NCI-H1417 (cell line): ENCODE data around the gene PGC.

Source experiments
- DNase-seq, 3 experiments: peaks; one replicate each; lab custom pipeline; 2025; lab: John Stamatoyannopoulos, UW

PGC gene

DNA sequence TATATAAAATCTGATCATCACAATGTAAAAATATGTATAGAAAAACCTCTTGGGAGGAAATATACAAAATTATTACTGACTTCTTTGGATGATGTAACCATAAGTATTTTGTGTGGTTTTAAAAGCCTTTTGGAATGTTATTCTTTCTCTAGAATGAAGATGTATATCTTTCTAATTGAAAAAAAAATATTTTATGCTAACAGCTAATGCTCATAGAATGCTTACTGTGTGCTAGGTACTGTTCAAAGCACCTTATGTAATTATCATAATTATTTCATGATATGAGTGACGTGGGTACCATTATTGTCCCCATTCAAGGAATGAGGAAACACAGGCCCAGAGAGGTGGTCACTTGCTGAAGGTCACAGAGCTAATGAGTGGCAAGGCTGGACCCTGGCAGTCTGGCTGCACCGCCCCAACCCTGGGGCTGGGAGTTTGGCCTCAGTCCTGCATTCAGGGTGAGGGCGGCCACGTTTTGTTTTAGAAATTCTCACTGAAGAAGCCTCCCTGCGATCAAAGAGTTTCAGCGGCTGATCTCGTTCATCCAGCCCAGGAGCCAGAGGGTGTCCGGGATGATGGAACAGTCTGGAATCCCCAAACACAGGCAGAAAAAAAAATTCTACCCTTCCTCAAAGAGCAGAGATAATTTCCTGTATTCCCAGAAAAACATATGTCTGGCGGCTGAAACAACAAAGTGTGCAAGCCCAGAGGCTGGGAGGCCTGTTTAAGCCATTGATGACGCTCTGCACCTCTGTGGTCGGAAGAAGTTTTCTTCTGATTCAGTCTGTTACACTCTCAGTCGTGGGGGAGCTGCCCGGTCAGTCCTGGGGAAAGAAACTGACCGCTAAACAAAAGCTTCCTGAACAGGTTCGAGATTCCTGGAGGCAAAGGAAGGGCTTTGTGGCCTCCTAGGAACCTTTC lies 49.1 kb downstream of the PGC start:
- DNase-seq: no peak

DNA sequence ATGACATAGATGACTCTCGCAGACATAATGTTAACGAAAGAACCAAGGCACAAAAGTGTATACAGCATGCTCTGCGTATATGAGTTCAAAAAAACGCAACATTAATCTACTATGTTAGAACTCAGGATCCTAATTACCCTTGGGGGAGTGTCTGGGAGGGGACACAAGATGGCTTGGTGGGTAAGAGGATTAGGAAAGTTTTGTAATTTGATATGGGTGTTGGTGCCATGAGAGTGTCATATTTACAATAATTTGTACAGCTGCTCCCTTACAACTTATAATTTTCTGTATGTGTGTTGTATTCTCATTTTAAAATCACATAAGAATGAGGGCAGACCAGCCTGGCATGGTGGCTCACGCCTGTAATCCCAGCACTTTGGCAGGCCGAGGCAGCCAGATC lies 50.4 kb downstream of the PGC start:
- DNase-seq: peak in 2 of 3 experiments; percentile 12 to 50

DNA sequence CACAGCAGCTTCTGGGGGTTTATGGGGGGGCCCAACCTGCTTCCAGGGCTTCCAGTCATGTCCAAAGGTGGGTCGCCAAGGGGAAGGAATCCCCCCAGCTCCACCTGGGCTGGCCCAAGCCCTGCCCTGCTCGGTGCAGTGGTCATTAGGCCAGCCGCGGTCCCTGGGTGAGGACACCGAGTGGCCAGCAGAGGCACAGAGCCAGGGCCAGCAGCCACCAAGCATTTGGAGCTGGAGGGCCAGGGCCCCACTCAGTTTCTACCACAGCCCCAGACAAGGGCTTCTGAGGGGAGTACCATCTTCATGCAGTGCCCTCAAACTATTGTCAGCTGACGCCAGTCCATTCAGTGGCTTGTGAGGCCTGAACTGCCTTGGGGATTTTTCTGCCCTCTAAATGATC lies 51.4 kb downstream of the PGC start:
- DNase-seq: no peak

DNA sequence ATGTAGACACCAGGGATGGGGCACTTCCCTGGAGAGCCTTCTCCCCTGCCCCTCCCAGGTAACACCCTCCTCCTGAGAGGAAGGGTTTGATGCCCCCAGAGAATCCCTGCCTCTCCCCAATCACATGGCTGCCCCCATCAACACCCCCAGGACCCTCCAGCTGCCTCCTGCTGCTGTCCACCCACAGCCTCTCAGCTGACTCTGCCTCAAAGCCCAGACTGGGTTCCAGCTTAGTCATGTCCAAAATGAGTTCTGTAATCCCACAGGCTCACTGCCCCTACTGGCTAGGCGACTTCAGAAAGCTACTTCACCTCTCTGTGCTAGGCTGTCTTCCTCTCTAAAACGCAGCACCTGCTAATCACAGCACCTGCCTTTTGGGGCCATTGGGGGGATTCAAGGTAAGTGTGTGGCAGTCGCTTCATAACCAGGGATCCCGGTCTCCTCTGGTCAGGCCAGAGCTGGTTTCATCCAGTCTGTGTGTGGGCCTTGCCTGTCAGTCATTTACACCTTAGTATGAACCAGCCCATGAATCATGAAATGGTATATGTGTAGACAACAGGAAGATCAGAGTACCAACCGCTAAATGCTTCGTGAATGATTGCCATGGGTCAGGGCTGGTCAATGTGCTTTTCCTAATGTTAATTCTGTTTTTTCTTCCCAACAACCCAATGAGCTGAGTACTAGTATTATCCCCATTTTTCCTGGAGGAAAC lies 52.2 kb downstream of the PGC start:
- DNase-seq: no peak

DNA sequence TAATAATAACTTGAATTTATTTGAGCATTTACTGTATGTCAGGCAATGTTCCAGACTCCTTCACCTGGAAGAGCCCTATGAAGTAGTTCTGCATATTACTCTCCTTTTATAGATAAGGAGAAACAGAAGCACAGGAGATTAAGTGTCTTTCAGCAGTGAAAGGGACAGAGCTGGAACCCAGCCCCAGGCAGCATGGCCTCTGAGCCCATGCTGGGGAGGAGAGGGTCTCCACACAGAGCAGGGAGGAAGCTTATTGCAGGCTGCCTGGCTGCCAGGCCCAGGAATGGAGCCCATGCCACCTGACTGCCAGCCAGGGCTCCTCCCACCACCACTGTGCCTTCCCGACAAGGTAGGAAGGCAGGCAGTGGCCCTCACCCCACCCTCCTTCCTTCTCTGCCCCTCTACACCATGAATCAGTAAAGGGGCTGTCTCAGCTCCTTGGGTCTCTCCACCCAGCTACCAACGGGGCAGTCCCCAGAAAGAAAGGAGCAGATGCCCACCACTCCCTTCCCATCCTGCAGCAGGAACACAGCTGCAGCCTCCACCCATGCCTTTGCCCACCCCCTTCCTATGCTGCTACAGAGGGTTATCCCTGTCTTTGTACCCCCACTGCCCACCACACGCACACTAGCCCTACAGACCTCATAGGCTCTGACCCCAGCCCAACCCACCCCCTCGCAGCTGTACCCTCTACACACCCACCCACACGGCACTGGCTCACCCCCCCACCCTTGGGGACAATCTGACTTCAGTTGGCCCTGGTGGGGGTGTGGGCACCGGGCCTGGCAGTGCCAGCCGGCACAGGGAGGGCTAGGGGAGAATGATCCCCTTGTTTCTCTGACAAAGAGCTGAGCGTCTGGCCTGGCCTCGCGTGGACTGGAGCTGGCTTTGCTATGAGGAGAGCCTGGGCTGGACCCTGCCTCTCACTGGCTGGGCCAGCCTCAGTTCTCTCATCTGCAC lies 53.6 kb downstream of the PGC start:
- no peak for DNase-seq

DNA sequence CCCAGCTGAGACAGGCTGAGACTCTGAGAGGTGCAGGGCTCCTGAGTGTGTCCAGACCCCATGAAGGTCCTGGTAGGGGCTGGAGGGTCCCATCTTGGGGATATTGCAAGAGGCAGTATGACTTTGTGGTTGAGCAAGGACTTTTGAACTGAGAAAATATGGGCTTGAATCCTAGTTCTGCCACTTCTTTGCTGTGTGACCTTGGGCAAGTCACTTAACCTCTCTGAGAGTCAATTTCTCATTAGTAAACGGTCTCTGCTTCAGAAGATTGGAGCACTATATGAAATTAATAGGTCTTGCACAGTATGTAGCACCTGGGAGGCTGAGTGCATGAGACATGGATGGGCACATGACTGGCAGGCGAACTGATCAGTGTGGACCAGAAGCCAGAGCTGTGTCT lies 54.5 kb downstream of the PGC start:
- no peak for DNase-seq

DNA sequence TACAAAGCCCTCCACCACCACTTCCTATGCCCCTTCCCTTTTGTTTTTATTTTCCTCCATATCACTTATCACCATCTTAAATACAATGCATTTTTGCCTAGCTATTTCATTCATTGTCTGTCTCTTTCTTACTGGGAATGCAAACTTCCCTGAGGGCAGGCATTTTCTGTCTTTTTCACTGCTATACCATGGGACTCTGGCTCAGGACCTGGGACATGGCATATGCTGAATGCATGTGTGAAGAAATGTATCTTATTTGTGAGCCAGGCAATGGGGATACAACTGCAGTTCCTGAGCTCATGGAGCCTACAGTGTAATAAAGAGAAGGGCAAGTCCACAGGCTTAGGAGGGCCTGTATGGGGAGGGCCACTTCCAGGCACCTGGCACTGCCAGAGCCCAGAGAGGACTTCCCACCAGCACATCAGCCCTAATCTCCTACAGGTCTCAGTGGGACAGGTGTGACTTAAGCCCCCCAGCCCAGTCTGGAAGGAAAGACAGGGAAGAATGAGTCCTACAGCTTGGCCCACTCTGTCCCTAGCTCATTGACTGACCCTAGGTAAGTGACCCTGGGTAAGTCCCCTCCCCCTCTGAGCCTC lies 55.0 kb downstream of the PGC start:
- DNase-seq: no peak

DNA sequence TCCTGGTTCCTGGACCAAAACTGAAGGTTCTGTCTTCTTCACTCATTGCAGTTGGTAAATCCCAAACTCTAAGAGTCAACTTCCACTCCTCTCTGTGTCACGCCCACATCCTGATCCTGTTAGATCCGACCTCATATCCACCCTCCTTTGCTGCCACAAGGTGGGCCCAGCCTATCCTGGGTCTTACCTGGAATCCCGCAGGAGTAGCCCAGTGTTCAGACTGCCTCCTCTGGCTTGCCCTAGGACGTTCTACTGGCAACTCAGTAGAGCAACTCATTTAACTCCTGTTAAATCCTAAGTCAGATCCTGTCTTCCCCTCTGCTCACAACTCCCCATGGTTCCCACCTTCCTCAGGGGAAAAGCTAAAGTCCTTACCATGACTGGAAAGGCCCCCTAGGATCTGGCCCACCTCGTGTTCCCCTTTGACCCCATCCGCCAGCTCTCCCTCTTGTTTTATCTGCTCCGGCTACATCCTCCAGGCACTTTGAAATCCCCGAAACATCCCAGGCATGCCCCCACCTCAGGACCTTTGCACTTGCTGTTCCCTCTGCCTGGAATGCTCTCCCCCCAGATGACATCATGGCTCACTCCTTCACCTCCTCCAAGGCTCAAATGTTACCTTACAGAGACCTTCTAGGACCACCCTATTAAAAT lies 55.6 kb downstream of the PGC start:
- no peak for DNase-seq

DNA sequence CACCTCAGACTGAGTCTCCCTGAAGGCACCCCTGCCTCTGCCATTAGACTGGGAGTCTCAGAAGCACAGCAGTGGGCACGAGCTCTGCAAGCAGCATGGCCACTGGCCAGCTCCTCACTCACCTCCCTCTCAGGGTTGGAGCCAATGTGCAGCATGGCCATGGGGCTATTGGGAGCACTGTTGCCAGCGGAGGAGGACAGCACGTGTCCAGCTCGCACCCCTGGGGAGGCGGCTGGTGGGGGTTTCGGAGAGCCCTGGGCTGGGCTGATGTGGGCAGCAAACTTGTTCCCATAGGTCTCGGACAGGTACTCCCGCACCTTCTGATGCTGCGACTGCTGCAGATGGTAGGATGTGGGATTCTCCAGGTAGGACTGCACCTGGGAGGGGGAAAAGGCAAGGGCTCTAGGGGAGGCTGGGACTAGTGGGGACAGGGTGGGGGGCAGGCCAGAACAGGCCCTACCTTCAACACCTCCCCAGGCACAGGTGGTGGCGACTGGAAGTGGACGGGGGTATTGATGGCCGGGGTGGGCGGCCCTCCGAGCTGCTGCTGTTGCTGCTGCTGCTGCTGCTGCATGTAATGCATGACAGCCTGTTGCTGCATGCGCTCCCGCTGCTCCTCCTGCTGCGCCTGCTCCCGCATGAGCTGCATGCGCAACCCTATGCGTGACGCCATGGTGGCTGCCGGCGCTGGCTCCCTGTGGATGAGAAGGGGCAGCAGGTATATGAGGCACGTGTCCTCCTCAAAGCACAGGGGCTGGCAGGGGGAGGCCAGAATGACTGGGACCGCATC lies 56.5 kb downstream of the PGC start:
- DNase-seq: no peak

DNA sequence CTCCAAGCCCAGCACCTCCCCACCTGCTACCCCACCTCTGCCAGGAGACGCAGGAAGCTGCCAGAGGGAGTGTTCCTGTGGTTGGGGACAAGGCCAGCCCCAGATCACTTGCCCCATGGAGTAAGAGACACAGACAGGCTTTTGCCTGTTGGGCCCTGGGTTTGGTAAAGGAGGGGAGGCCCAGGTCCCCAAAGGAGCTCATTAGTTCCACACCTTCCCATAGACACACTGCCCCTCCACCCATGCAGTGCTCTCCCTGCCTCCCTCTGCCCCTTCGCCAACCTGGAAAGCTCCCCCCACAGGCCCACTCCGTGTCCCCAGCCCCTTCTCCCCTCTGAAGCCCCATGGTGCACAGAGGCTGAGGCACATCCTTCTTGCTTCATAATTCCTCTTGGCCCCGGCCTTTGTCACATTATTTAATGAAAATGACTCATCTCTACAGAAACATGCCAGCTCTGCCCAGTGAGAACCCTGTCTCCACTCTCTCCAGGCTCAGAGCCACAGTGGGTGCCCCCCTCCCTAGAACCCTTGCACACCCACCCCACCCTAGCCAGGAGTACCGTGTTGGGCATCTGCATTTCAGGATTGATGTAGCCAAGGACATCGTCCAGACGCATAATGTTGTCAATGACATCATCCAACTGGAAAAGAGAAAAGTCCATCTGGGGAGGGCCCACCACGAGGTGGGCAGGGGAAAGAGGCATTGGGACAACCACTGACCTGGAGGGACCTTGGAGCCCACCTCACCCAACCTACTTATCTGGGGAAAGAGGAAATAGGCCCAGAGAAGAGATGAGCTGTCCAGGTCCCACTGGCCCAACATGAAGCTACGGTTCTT lies 57.8 kb downstream of the PGC start:
- DNase-seq: no peak

DNA sequence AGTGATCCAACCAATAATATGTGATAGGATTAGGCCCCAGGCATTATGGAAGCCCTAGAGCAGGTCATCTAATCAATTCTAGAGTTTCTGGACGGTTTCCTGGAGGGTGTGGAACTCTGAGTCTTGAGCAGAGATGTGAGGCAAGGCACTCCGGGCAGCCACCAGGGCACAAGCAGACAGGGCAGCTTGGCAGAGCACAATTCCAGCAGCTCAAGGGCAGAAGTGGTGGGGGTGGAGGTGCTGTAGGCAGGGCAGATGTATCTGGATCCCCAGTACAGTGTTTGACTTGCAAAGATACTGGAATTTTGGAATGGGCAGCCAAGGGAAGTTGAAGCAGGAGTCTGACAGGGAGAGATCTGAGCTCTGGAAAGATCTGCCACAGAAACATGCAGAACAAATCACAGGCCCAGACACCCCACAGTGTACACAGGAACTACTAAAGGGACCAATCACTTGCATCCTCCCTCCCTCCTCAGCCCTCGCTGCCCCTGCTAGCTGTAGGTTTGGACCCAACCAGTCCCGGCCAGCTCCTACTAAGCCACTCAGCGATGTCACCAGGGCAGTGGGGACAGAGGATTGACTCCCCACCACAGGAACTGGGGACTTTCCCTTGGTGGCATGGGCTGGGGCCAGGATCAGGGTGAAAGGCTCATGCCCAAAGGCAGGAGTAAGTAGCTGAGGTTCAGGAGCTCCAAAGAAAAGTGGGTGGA lies 58.8 kb downstream of the PGC start:
- DNase-seq: no peak

DNA sequence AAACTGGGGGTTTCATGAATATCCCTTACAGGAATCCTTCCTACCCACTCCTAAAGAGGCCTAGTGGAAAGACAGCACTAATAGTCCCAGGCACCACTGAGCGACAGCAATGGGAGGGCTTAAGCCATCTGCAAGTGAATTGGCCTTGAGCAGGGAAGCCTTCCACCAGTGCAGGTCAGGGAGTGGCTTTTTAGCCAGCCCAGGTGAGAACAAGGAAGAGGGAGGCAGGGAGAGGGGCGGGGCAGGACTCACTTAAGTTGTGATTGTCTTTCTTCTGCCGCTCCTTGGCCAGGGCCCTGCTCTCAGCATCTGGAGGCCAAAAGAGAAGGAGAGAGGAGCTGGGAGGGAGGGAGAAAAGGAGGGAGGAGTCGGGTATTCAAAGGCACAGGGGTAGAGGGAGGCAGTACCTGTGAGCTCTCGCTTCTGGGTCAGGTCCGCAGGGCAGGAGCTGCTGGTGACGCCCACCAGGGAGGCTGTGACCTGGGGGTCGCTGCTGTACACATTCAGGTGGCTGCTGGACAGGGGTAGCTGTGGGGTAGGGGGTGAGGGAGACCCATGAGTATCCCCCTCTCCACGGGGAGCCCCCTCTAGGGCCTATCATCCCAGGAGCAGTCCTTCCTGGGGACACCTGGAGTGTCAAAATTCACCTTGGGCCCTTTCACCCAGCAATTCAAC lies 59.6 kb downstream of the PGC start:
- DNase-seq: no peak
